Measurements from ENCODE around the gene TSBP1. TPM values are rescaled to one million over a fixed set of nuclear protein-coding genes. Genes with fewer than 3 reads are reported as not detected.
"Not testable (repeated sequence)": the region's sequence is repeated elsewhere in the genome, so short reads cannot be mapped to it uniquely, and the experiment has no call there.

Gene TSBP1
- total RNA-seq, 2 donors from 2014 or later = 0.45 TPM; not detected in 1

- intact Hi-C loops (cut with DNase I) = no loop called here
- WGBS = 96% methylated on average over 4 of the region's 4 CpGs
- no peaks in the 10 kb centered on the region for H3K9me3 ChIP-seq
- no peaks in the 10 kb centered on the region for H3K27me3 ChIP-seq (replicated peaks; ENCODE audit: insufficient read depth)
- no peaks in the 10 kb centered on the region for H3K36me3 ChIP-seq
- DNase-seq (ENCODE audit: low spot score) = no peak
- H3K27ac ChIP-seq = no peak overlapping the region
- no peaks in the 10 kb centered on the region for H3K4me1 ChIP-seq (replicated peaks)
- H3K4me3 ChIP-seq = no peak overlapping the region
- TF ChIP-seq CTCF (IDR thresholded peaks at IDR 0.05) (no peak), POLR2A (IDR thresholded peaks at IDR 0.05) (no peak), POLR2AphosphoS5 (IDR thresholded peaks at IDR 0.05) (no peak)
These were observed 78.0 kb downstream of the TSBP1 start for GRCh38 chr6:32293695-32294094.

GRCh38 chr6:32291543-32291942, 80.2 kb downstream of the TSBP1 start:
- DNase-seq (ENCODE audit: low spot score) = no peak
- TF ChIP-seq POLR2AphosphoS5 (IDR thresholded peaks at IDR 0.05) = no peak
- no peak for TF ChIP-seq POLR2A (IDR thresholded peaks at IDR 0.05)
- no peak for TF ChIP-seq CTCF (IDR thresholded peaks at IDR 0.05)
- intact Hi-C loops (cut with DNase I) = no loop called here
- Histone ChIP-seq H3K9me3 (no peaks in the 10 kb centered on the region), H3K36me3 (no peaks in the 10 kb centered on the region), H3K27me3 (replicated peaks; ENCODE audit: insufficient read depth) (no peaks in the 10 kb centered on the region), H3K4me1 (replicated peaks) (no peaks in the 10 kb centered on the region), H3K4me3 (no peak overlapping the region), H3K27ac (no peak overlapping the region)
- 82% methylated on average over 1 of the region's 1 CpG for WGBS

GRCh38 chr6:32290886-32291450, 80.7 kb downstream of the TSBP1 start:
- Histone ChIP-seq H3K27ac (no peak overlapping the region), H3K4me3 (no peak overlapping the region), H3K4me1 (replicated peaks) (no peaks in the 10 kb centered on the region), H3K36me3 (no peaks in the 10 kb centered on the region), H3K27me3 (replicated peaks; ENCODE audit: insufficient read depth) (no peaks in the 10 kb centered on the region), H3K9me3 (no peaks in the 10 kb centered on the region)
- DNase-seq (ENCODE audit: low spot score) = no peak
- TF ChIP-seq POLR2AphosphoS5 (IDR thresholded peaks at IDR 0.05) (no peak), POLR2A (IDR thresholded peaks at IDR 0.05) (no peak), CTCF (IDR thresholded peaks at IDR 0.05) (no peak)
- intact Hi-C loops (cut with DNase I) = no loop called here

GRCh38 chr6:32288426-32288825, 83.3 kb downstream of the TSBP1 start:
- H3K4me3 ChIP-seq = no peak overlapping the region
- TF ChIP-seq CTCF (IDR thresholded peaks at IDR 0.05) (no peak), POLR2A (IDR thresholded peaks at IDR 0.05) (no peak), POLR2AphosphoS5 (IDR thresholded peaks at IDR 0.05) (no peak)
- no peaks in the 10 kb centered on the region for H3K9me3 ChIP-seq
- H3K27me3 ChIP-seq (replicated peaks; ENCODE audit: insufficient read depth) = no peaks in the 10 kb centered on the region
- H3K4me1 ChIP-seq (replicated peaks) = no peaks in the 10 kb centered on the region
- WGBS = 5% methylated on average over 2 of the region's 2 CpGs
- no peak for DNase-seq (ENCODE audit: low spot score)
- intact Hi-C loops (cut with DNase I) = no loop called here
- H3K27ac ChIP-seq = no peak overlapping the region
- no peaks in the 10 kb centered on the region for H3K36me3 ChIP-seq

DNA sequence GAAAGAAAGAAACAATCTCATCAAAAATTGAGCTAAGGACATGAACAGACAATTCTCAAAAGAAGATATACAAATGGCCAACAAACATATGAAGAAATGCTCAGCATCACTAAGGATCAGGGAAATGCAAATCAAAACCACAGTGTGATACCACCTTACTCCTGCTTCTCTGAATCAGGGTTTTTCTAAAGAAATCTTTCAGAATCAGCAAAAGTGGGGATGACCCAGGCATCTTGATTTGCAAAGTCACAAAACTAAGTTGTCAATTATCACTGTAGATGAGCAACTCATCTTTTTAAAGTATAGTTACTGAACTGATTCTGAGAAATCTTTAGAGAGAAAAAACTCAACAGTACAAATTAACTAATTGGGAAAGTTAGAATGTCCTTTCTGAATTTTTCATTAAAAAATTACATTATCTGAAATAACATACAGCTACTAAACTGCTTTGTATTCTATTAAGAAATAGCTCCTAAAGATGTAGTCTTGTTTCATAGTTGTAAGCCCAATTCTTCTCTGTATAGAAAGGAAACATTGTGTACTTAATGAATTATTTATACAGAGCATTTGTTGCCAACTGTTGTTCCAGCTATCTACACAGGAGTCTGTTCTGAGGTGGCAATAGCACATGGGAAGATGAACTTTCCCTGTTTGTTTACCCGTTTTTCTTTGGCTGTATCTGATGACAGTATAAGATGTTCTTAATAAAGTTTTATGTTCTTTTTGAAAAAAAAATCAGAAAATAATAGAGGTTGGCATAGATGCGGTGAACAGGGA, 97.7 kb downstream of the TSBP1 start:
- H3K27me3 ChIP-seq (replicated peaks; ENCODE audit: insufficient read depth); H3K4me1 ChIP-seq (replicated peaks); H3K36me3 ChIP-seq; H3K4me3 ChIP-seq; H3K9me3 ChIP-seq; intact Hi-C loops (cut with DNase I): not testable (repeated sequence)
- TF ChIP-seq POLR2AphosphoS5 (IDR thresholded peaks at IDR 0.05) = peak; percentile 41
- DNase-seq (ENCODE audit: low spot score) = peak; percentile 17
- WGBS = 69% methylated on average over 2 of the region's 2 CpGs
- H3K27ac ChIP-seq = peak overlapping the region in 1 of 2 donors; percentile 46
